Stomach smooth muscle (tissue), 2 donors: ENCODE data around the gene CPEB3.
A peak's percentile ranks its signal among the peaks of the same experiment; 100 is the strongest.
"Not testable (repeated sequence)": the region's sequence is repeated elsewhere in the genome, so short reads cannot be mapped to it uniquely, and the experiment has no call there.

Source experiments
- H3K27ac ChIP-seq: one replicate; pipeline ENCODE4 v1.7.0; 2013; ENCODE audit warnings: mild to moderate bottlenecking, low read length, inconsistent platforms
- H3K27me3 ChIP-seq, 2 donors: one replicate each; pipeline ENCODE4 v1.7.0; 2013; ENCODE audit warnings: low read length in 2 of 2; ENCODE audit not compliant: insufficient read depth in 2 of 2, control insufficient read depth in 1 of 2
- H3K36me3 ChIP-seq, 2 donors: one replicate each; pipeline ENCODE4 v1.7.0; 2013; ENCODE audit warnings: low read length in 2 of 2; ENCODE audit not compliant: control insufficient read depth in 2 of 2, insufficient read depth in 2 of 2
- H3K4me1 ChIP-seq: one replicate; pipeline ENCODE4 v1.7.0; 2013; ENCODE audit warnings: low read length; ENCODE audit not compliant: control insufficient read depth, insufficient read depth
- H3K4me3 ChIP-seq, 2 donors: one replicate each; pipeline ENCODE4 v1.7.0; 2013; ENCODE audit warnings: low read length in 2 of 2
- H3K9ac ChIP-seq, 2 donors: one replicate each; pipeline ENCODE4 v1.7.0; 2013; ENCODE audit warnings: low read length in 2 of 2, mild to moderate bottlenecking in 1 of 2
- H3K9me3 ChIP-seq, 2 donors: one replicate each; pipeline ENCODE4 v1.7.0; 2013; ENCODE audit warnings: low read length in 2 of 2; ENCODE audit not compliant: control insufficient read depth in 2 of 2
- donor health status: healthy.
- donor health status: Pancreatic carcinoma.

The CPEB3 gene

DNA sequence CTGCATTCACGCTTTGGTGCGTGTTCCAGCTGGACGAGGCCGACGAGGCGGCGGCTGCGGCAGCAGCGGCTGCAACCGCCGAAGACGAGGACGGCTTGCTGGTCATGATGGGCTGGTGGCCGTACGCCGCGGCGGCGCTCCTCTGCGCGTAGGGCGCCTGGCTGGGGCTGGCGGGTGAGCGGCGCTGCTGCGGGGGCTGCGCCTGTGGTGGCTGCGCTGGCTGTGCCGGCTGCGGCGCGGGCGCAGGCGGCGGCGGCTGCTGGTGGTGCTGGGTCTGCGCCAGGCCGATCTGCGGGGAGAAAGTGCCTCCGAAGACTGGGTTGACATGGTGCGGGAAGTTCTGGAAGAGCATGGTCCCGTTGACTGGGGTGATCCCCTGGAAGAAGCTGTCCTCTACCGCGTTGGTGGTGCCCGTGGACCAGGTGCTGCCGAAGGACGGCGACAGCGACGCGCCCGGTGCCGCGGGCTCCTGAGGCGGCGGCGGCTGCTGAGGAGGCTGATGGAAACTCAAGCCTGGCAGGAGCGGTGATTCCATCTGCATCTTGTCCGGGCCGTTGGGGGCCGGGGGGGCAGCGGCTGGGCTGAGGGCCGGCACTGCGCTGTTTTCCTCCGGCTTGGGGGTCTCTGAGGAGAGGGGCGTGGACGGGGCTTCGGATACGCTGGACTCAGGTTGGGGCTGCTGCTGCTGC, 51.1 kb downstream of the CPEB3 start:
- Histone ChIP-seq H3K27ac (peak overlapping the region; percentile 84), H3K36me3 (no peaks in the 10 kb centered on the region), H3K4me1 (peaks cover 13% of the 10 kb centered on the region), H3K9ac (peak overlapping the region; percentile 71 to 75), H3K4me3 (peak overlapping the region; percentile 86 to 87), H3K27me3 (no peaks in the 10 kb centered on the region), H3K9me3 (no peaks in the 10 kb centered on the region)

DNA sequence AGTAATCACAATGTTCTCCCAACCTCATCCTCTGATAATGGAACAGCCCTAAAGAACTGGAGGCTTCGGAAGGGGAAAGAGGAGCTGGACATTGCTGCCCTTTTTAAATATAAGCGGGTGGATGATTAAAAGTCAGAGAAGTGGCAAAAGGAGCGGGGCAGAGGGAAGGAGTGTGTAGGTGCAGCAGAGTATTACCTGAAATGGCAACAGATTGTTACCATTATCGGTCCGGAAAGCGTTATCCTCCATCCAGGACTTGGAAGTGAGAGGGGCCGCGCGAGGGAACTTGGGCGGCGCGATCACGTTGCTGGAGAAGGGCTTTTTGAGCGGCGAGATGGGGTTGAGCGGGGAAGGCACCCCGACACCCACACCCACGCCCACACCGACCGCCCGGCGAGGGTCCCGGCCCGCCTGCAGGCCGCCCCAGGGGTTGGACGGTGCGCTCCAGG, 51.7 kb downstream of the CPEB3 start:
- Histone ChIP-seq H3K4me1 (peaks cover 13% of the 10 kb centered on the region), H3K27ac (peak overlapping the region; percentile 53), H3K4me3 (peak overlapping the region; percentile 86 to 87), H3K27me3 (no peaks in the 10 kb centered on the region), H3K9ac (peak overlapping the region; percentile 43 to 75), H3K9me3 (no peaks in the 10 kb centered on the region), H3K36me3 (peaks cover 0 to 2% of the 10 kb centered on the region in 2 donors)

DNA sequence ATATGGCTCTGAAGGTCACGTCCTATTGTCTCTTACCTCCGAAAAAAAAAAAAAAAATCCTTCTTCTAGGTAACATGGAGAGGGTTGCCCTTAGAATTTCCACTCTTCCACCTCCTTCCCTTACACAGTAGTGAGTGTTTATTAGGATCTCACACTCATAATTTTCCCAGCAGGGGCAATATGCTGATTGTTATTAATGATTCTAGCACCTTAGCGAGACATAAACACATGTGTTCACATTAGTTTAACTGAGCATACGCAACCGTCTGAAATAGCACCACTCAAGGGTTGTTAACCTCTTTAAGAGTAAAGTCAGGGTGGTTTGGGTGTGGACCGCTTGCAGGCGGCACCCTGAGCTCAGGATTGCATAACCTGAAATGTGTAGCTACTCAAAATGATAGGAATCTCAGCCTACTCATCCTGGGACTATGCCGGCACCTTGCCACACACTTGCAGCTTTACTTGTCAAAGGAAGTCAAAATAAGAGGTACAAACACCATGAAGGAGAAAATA, 52.2 kb downstream of the CPEB3 start:
- H3K27me3 ChIP-seq: no peaks in the 10 kb centered on the region
- H3K4me3 ChIP-seq: peak overlapping the region; percentile 86 to 87
- H3K4me1 ChIP-seq: peaks cover 13% of the 10 kb centered on the region
- H3K36me3 ChIP-seq: peaks cover 0 to 2% of the 10 kb centered on the region in 2 donors
- peak overlapping the region; percentile 53 for H3K27ac ChIP-seq
- no peaks in the 10 kb centered on the region for H3K9me3 ChIP-seq
- H3K9ac ChIP-seq: peak overlapping the region; percentile 43 to 75

DNA sequence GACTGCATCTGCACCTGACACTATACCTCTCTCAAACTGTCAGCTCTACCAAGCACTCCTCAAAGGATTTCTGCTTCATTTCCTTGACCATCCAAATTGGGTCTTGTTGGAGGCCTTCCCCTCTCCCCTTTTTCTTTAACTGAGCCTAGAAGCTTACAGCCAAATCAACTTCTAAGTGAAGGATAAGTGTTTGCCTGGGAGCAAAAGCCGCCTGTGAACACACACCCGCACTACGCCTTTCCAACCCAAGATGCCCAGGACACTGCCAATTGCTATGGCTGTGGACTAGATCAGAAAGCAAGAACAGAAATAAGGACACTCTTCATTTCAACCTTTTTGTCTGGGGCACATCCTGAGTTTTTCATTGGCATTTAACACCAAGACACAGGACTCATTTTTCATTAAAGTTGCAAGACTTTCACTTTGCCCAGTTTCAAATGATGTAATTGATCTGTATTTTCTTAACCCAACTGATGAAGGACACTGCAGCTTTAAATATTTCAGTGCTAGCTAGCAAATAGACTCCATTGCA, 52.8 kb downstream of the CPEB3 start:
- Histone ChIP-seq H3K9ac (peak overlapping the region; percentile 43 to 75), H3K36me3 (peaks cover 0 to 2% of the 10 kb centered on the region in 2 donors), H3K27ac (no peak overlapping the region), H3K9me3 (no peaks in the 10 kb centered on the region), H3K27me3 (no peaks in the 10 kb centered on the region), H3K4me3 (peak overlapping the region; percentile 86 to 87), H3K4me1 (peaks cover 13% of the 10 kb centered on the region)

DNA sequence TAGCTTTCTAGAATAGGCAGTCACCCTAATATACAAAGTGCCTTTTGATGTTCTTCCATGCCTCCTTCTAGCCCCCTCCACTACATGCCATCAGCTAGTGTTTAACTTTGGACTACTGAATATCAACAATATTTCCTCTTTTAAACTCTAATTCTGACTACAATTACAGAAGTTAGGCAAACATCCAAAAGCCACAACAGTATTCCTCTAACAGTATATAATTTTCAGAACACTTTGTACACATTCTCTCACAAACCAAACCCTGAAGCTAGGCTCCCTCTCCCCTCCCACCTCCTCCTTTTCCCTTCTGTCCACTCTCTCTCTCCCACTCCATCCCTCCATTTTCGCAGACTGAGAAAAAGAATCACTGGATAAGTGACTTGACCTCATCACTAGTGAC, 59.7 kb downstream of the CPEB3 start:
- Histone ChIP-seq H3K9ac (no peak overlapping the region), H3K4me1 (no peaks in the 10 kb centered on the region), H3K36me3 (peaks cover 0 to 2% of the 10 kb centered on the region in 2 donors), H3K27ac (no peak overlapping the region), H3K4me3 (no peak overlapping the region), H3K27me3 (no peaks in the 10 kb centered on the region), H3K9me3 (no peaks in the 10 kb centered on the region)

DNA sequence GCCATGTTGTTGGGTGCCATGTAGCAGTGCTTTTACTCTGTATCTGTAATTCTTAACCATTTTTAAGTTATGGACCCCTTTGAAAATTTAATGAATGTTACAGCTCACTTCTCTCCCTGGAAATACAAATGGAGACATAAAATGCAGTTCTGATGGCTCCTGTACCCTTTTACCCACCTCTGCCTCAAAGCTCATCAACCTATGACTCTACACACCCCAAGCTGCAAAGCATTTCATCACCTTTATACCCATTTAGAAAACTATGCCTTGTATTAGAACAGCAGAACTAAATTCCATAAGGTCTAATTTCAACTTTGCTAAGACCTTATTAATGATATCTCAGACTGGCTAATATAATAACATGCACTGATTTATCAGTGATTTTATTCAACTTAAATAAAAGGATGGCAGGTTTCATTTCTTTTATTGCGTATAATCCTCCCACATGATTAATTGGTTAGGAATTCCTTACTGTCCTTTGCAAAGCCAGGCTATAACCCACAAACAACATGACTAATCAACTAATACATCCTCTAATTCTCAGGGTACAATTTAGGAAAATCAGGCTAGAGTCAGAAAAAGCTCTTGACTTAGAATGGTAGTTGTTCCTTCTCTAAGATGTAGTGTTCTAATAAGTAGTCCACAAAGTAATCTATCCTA, 68.1 kb downstream of the CPEB3 start:
- H3K9ac ChIP-seq: no peak overlapping the region
- no peak overlapping the region for H3K4me3 ChIP-seq
- H3K27me3 ChIP-seq: no peaks in the 10 kb centered on the region
- no peaks in the 10 kb centered on the region for H3K9me3 ChIP-seq
- peaks cover 0 to 2% of the 10 kb centered on the region in 2 donors for H3K36me3 ChIP-seq
- H3K4me1 ChIP-seq: no peaks in the 10 kb centered on the region
- no peak overlapping the region for H3K27ac ChIP-seq

DNA sequence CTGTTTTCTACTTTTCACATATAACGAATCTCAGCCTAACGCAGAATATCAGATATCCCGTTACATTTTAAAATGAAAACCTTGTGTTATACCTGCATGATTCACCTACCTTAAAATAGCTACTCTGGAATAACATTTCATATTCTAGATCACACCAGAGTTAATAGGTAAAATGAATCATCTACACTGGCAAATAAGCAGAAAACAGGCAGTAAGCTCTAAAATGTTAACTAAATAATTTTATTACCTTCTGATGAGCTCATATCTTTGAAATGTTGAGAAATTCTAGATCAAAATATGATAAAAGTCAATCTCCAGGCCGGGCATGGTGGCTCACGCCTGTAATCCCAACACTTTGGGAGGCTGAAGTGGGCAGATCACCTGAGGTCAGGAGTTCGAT, 71.3 kb downstream of the CPEB3 start:
- H3K27me3 ChIP-seq: no peaks in the 10 kb centered on the region
- H3K36me3 ChIP-seq: peaks cover 3 to 5% of the 10 kb centered on the region in 2 donors
- no peaks in the 10 kb centered on the region for H3K4me1 ChIP-seq
- H3K9ac ChIP-seq: no peak overlapping the region
- no peaks in the 10 kb centered on the region for H3K9me3 ChIP-seq
- no peak overlapping the region for H3K4me3 ChIP-seq
- no peak overlapping the region for H3K27ac ChIP-seq

DNA sequence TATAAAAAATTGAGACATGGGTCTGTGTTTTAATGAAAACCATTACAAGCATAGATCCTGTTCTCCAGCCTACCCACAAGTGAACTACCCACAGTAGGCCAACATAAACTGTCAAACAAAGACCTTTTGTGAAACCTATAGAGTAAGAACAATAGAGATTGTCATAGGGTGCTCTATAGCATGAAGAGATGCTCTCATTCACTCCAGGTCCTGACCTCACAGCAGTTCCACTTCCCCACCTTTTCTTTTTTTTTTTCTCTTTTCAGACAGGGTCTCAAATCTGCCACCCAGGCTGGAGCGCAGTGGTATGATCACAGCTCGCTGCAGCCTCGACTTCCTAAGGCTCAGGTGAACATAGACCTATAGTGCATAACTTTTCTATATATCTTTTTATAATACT, 72.3 kb downstream of the CPEB3 start:
- Histone ChIP-seq H3K4me3 (no peak overlapping the region), H3K27ac (no peak overlapping the region), H3K27me3 (no peaks in the 10 kb centered on the region), H3K4me1 (no peaks in the 10 kb centered on the region), H3K36me3 (peaks cover 3 to 5% of the 10 kb centered on the region in 2 donors), H3K9ac (no peak overlapping the region), H3K9me3 (no peaks in the 10 kb centered on the region)

DNA sequence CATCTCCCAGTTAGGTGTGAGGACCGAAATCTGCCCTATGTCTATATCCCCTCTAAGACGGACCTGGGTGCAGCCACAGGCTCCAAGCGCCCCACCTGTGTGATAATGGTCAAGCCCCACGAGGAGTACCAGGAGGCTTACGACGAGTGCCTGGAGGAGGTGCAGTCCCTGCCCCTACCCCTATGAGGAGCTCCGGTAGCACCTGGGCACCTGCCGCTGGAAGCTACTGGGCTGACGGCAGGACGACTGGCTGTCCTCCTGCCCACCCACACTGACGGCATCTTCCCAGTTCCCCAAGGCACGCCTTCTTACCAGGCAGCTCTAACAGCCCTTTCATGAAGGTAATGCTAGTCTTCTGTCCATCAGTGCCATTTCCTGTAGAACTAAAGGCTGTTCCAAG, 74.3 kb downstream of the CPEB3 start:
- H3K4me1 ChIP-seq, H3K36me3 ChIP-seq, H3K9me3 ChIP-seq, H3K27ac ChIP-seq, H3K9ac ChIP-seq, H3K27me3 ChIP-seq, H3K4me3 ChIP-seq: not testable (repeated sequence)

DNA sequence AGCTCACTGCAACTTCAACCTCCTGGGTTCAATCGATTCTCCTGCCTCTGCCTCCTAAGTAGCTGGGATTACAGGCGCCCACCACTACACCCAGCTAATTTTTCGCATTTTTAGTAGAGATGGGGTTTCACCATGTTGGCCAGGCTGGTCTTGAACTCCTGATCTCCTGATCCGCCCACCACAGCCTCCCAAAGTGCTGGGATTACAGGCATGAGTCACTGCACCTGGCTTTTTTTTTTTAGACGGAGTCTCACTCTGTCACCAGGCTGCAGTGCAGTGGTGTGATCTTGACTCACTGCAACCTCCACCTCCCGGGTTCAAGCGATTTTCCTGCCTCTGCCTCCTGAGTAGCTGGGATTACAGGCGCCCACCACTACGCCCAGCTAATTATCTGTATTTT, 75.7 kb downstream of the CPEB3 start:
- not testable (repeated sequence) for H3K4me1 ChIP-seq, H3K9me3 ChIP-seq, H3K27me3 ChIP-seq, H3K4me3 ChIP-seq, H3K9ac ChIP-seq, H3K27ac ChIP-seq, H3K36me3 ChIP-seq

DNA sequence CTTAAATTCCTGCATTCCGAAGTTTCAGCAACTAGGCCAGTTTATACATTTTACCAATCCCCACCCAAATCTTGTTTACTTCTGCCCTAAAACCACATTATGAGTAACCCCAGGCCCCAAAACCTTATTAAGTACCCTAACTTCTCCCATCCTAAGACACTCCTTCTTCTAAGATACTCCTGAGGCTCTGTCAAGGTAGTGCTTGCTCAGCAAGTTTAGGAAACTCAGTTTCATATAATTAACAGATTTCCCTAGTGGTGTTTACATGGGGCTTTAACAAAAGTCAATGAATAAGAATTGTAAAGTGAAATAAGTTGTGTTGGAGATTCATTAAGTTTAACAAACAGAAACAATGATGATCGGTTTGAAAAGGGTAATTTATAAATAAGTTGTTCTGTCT, 77.8 kb downstream of the CPEB3 start:
- no peaks in the 10 kb centered on the region for H3K27me3 ChIP-seq
- peaks cover 2 to 3% of the 10 kb centered on the region in 2 donors for H3K36me3 ChIP-seq
- no peak overlapping the region for H3K4me3 ChIP-seq
- H3K27ac ChIP-seq: no peak overlapping the region
- H3K9me3 ChIP-seq: no peaks in the 10 kb centered on the region
- no peak overlapping the region for H3K9ac ChIP-seq
- H3K4me1 ChIP-seq: no peaks in the 10 kb centered on the region
